ENCODE measurements around the gene ZNF662. TPM values are rescaled to one million over a fixed set of nuclear protein-coding genes. Genes with fewer than 3 reads are reported as not detected.

The ZNF662 gene
- total RNA-seq, 1 experiment from 2014 or later: not detected

DNA sequence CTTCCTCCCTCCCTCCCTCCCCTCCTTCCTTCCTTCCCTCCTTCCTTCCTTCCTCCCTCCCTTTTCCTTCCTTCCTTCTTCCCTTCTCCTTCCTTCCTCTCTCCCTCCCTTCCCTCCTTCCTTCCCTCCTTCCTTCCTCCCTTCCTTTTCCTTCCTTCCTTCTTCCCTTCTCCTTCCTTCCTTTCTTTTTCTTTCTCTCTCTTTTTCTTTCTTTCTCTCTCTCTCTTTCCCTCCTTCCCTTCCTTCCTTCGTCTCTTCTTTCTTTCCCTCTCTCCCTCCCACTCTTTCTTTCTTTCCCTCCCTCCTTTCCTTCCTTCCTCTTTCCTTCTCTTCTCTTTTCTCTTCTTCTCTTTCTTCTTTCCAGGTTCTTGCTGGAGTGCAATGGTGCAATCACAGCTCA, 1.9 kb upstream of the ZNF662 start:
- no peaks in the 10 kb centered on the region for H4K20me1 ChIP-seq (ENCODE audit: control insufficient read depth, insufficient read depth, insufficient read length)
- H3K27me3 Mint-ChIP-seq (ENCODE audit: low read depth): peaks cover 10% of the 10 kb centered on the region; the same call in 1 of the 2 replicates
- no peak overlapping the region for H3K27ac Mint-ChIP-seq
- peaks cover 7 to 12% of the 10 kb centered on the region in 2 experiments; a peak in 4 of 5 replicates for H3K9me3 Mint-ChIP-seq
- H3K4ac ChIP-seq (ENCODE audit: low read depth, low read length): no peak overlapping the region
- no peak overlapping the region for H3K14ac ChIP-seq (ENCODE audit: insufficient read depth, low read length)
- no peak for DNase-seq
- no peak overlapping the region for H2BK5ac ChIP-seq (ENCODE audit: insufficient read length, low read length)
- H3K4me2 ChIP-seq (ENCODE audit: insufficient read depth, insufficient read length, low read length): no peak overlapping the region
- H2BK12ac ChIP-seq (ENCODE audit: insufficient read length, low read depth, low read length): no peak overlapping the region
- H4K8ac ChIP-seq (replicated peaks; ENCODE audit: insufficient read length, low read depth, low read length): no peak overlapping the region
- H3K4me1 Mint-ChIP-seq: peaks cover 15 to 17% of the 10 kb centered on the region in 2 experiments
- H2BK15ac ChIP-seq (ENCODE audit: low read depth, low read length): no peak overlapping the region
- H2AFZ ChIP-seq (ENCODE audit: low read length): no peak overlapping the region
- H3K79me1 ChIP-seq (ENCODE audit: insufficient read depth, low read depth, low read length, poor library complexity, severe bottlenecking): no peaks in the 10 kb centered on the region
- H3K23me2 ChIP-seq (ENCODE audit: insufficient read length, low read depth, low read length, poor library complexity, severe bottlenecking): no peaks in the 10 kb centered on the region
- H3K27ac ChIP-seq (ENCODE audit: insufficient read length, low read depth, low read length): no peak overlapping the region
- no peak overlapping the region for H2BK120ac ChIP-seq (ENCODE audit: low read depth, low read length, poor library complexity, severe bottlenecking)
- no peaks in the 10 kb centered on the region for H3K4me1 ChIP-seq (ENCODE audit: insufficient read depth, low read length)
- H2BK20ac ChIP-seq (ENCODE audit: low read depth, low read length, poor library complexity, severe bottlenecking): no peak overlapping the region
- no peak overlapping the region for H3T11ph ChIP-seq (ENCODE audit: low read length)
- peaks cover 2 to 10% (median 3%) of the 10 kb centered on the region in 3 experiments; a peak in 5 of 7 replicates for H3K36me3 Mint-ChIP-seq (ENCODE audit: insufficient read depth in 1 of 3, low read depth in 3 of 3)
- H3K9me3 ChIP-seq (ENCODE audit: control insufficient read depth, low read depth, low read length): no peaks in the 10 kb centered on the region
- H4K91ac ChIP-seq (ENCODE audit: insufficient read length, low read depth, low read length): no peak overlapping the region
- H3K9ac ChIP-seq (ENCODE audit: extremely low read depth, insufficient read length, low read length): no peak overlapping the region
- TF ChIP-seq, protein P1, sequence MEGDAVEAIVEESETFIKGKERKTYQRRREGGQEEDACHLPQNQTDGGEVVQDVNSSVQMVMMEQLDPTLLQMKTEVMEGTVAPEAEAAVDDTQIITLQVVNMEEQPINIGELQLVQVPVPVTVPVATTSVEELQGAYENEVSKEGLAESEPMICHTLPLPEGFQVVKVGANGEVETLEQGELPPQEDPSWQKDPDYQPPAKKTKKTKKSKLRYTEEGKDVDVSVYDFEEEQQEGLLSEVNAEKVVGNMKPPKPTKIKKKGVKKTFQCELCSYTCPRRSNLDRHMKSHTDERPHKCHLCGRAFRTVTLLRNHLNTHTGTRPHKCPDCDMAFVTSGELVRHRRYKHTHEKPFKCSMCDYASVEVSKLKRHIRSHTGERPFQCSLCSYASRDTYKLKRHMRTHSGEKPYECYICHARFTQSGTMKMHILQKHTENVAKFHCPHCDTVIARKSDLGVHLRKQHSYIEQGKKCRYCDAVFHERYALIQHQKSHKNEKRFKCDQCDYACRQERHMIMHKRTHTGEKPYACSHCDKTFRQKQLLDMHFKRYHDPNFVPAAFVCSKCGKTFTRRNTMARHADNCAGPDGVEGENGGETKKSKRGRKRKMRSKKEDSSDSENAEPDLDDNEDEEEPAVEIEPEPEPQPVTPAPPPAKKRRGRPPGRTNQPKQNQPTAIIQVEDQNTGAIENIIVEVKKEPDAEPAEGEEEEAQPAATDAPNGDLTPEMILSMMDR (conservative IDR thresholded peaks at IDR 0.05): no peak
- H3K79me2 ChIP-seq (ENCODE audit: insufficient read depth, low read length): no peaks in the 10 kb centered on the region
- H4K5ac ChIP-seq (ENCODE audit: insufficient read length, low read depth, low read length): no peak overlapping the region
- no peak overlapping the region for H2AK5ac ChIP-seq (ENCODE audit: insufficient read length, low read length)
- no CpG with 5 or more reads among the region's 1 CpG for WGBS (ENCODE audit: extremely low coverage, insufficient read length, low lambda C conversion rate)
- H3K4me3 Mint-ChIP-seq: no peak overlapping the region
- H3K27me3 ChIP-seq (ENCODE audit: insufficient read depth, low read length): no peaks in the 10 kb centered on the region
- no peak overlapping the region for H3K18ac ChIP-seq (ENCODE audit: insufficient read length, low read depth, low read length)
- no peak overlapping the region for H3K56ac ChIP-seq (ENCODE audit: insufficient read length, low read depth, low read length)
- H3K23ac ChIP-seq (ENCODE audit: insufficient read length, low read depth, low read length): no peak overlapping the region

All from H9 (cell line).